ENCODE data around the gene DDIT4. TPM values are rescaled to one million over a fixed set of nuclear protein-coding genes. Genes with fewer than 3 reads are reported as not detected.
"Not testable (repeated sequence)": the region's sequence is repeated elsewhere in the genome, so short reads cannot be mapped to it uniquely, and the experiment has no call there.

DDIT4 gene
- total RNA-seq, 4 donors from 2014 or later, result 64.5 to 356 (median 150) TPM

DNA sequence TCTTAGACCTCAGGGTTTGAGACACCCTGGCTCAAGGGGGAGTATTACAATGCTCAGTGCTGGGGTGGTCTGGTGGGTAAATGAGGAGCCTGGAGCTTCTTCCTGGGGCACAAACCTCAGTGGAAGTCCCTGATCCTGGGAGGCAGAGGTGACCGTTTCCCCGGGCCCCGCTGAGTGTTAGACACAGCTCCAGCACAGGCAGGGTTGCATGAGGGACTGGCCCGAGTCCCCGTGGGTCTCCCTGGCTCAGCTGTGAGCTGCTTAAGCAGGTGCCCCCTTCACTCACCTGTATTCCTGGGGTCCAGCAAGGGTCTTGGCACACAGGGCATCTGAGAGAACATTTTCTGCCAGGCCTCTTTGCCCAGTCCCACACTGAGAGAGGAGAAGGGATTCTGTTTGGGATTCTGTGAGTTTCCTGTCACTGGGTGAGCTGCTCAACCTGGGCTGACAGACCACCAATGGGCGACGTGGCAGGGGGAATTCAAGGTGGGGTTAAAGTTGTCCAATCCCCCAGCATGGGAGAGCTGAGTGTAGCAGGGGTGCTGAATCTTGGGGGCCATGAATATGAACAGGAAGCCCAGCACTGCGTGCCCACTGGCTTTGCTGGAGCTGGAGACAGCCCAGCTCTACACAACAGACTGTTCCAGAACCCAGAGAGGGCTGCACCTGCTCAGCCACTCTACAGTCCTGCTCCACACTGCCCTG is 29.9 kb downstream of the DDIT4 start:
- TF ChIP-seq POLR2A (IDR thresholded peaks at IDR 0.05) (no peak), POLR2AphosphoS5 (IDR thresholded peaks at IDR 0.05) (no peak), EP300 (IDR thresholded peaks at IDR 0.05; ENCODE audit: low read depth) (no peak)
- TF ChIP-seq, protein P1, sequence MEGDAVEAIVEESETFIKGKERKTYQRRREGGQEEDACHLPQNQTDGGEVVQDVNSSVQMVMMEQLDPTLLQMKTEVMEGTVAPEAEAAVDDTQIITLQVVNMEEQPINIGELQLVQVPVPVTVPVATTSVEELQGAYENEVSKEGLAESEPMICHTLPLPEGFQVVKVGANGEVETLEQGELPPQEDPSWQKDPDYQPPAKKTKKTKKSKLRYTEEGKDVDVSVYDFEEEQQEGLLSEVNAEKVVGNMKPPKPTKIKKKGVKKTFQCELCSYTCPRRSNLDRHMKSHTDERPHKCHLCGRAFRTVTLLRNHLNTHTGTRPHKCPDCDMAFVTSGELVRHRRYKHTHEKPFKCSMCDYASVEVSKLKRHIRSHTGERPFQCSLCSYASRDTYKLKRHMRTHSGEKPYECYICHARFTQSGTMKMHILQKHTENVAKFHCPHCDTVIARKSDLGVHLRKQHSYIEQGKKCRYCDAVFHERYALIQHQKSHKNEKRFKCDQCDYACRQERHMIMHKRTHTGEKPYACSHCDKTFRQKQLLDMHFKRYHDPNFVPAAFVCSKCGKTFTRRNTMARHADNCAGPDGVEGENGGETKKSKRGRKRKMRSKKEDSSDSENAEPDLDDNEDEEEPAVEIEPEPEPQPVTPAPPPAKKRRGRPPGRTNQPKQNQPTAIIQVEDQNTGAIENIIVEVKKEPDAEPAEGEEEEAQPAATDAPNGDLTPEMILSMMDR (IDR thresholded peaks at IDR 0.05), result no peak
- peaks cover 0 to 9% (median 8%) of the 10 kb centered on the region in 4 donors for H3K4me1 ChIP-seq
- no peak for DNase-seq
- no peaks in the 10 kb centered on the region for H3K27me3 ChIP-seq
- intact Hi-C loops (cut with DNase I; ENCODE audit: low total_unique reads), result no loop called here
- no peak overlapping the region for H3K27ac ChIP-seq
- H3K4me3 ChIP-seq, result no peak overlapping the region
- no peaks in the 10 kb centered on the region for H3K9me3 ChIP-seq
- H3K36me3 ChIP-seq, result no peaks in the 10 kb centered on the region
- in situ Hi-C loops (cut with MboI; ENCODE audit: low pct_ligation_motif_present in 1 of 4, low pct_unique_long_range_greater_than_20kb in 1 of 4, low sequenced_read_pairs in 3 of 4), result no loop called here
- 88% methylated on average over 8 of the region's 8 CpGs; no CpG with 5 or more reads in 1 of the 2 donors for WGBS, 2 donors (ENCODE audit: low coverage in 1 of 2)

DNA sequence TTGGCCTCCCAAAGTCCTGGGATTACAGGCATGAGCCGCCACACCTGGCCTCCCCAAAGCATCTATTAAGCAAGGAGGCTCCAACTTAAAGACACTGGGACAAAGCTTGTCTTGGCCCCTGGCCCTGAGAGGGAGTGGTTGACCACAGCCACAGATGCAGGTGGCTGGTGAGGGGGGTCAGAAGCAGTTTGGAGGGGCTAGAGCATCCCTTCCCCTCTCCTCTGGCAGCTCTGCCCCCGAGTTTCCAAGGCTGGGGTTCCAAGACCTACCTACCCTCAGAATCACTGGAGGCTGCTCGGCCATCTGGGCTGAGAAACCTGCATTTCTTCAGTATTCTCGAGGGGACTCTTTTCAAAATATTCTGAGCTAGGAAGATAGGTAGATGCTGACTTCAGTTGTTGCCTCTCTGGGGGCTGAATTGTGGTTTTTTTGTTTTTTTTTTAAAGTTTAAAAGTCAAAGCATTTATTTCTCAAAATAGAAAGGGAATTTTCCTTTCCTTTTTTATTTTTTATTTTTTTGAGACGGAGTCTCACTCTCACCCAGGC is 32.6 kb downstream of the DDIT4 start:
- in situ Hi-C loops (cut with MboI; ENCODE audit: low pct_ligation_motif_present in 1 of 4, low pct_unique_long_range_greater_than_20kb in 1 of 4, low sequenced_read_pairs in 3 of 4) (no loop called here), intact Hi-C loops (cut with DNase I; ENCODE audit: low total_unique reads) (no loop called here)
- Histone ChIP-seq H3K9me3 (no peaks in the 10 kb centered on the region), H3K27me3 (no peaks in the 10 kb centered on the region), H3K4me3 (no peak overlapping the region), H3K27ac (no peak overlapping the region), H3K36me3 (no peaks in the 10 kb centered on the region), H3K4me1 (peaks cover 14 to 35% (median 29%) of the 10 kb centered on the region in 4 donors)
- no peak for DNase-seq
- WGBS, 2 donors (ENCODE audit: low coverage in 1 of 2), result 50 to 85% methylated on average over 2 to 4 of the region's 5 CpGs
- TF ChIP-seq, protein P1 (IDR thresholded peaks at IDR 0.05), result no peak
- TF ChIP-seq EP300 (IDR thresholded peaks at IDR 0.05; ENCODE audit: low read depth), result no peak

DNA sequence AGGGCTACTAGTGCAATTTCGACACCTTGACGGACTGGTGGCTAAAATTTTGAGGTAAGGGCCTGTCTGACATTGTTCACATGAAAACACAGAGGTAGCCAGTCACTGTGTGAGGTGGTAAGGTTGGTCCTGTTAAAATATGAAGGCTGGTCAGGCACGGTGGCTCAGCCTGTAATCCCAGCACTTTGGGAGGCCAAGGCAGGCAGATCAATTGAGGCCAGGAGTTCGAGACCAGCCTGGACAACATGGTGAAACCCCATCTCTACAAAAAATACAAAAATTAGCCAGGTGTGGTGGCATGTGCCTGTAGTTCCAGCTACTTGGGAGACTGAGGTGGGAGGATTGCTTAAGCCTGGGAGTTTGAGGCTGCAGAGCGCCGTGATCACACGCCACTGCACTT is 34.0 kb downstream of the DDIT4 start:
- DNase-seq; H3K4me3 ChIP-seq; H3K27me3 ChIP-seq; H3K9me3 ChIP-seq; intact Hi-C loops (cut with DNase I; ENCODE audit: low total_unique reads); in situ Hi-C loops (cut with MboI; ENCODE audit: low pct_ligation_motif_present in 1 of 4, low pct_unique_long_range_greater_than_20kb in 1 of 4, low sequenced_read_pairs in 3 of 4); H3K36me3 ChIP-seq: not testable (repeated sequence)
- Histone ChIP-seq H3K4me1 (peaks cover 14 to 35% (median 29%) of the 10 kb centered on the region in 4 donors), H3K27ac (peak overlapping the region; percentile 76 to 85 (median 83))
- 90 to 95% methylated on average over 2 to 7 of the region's 7 CpGs for WGBS, 2 donors (ENCODE audit: low coverage in 1 of 2)

DNA sequence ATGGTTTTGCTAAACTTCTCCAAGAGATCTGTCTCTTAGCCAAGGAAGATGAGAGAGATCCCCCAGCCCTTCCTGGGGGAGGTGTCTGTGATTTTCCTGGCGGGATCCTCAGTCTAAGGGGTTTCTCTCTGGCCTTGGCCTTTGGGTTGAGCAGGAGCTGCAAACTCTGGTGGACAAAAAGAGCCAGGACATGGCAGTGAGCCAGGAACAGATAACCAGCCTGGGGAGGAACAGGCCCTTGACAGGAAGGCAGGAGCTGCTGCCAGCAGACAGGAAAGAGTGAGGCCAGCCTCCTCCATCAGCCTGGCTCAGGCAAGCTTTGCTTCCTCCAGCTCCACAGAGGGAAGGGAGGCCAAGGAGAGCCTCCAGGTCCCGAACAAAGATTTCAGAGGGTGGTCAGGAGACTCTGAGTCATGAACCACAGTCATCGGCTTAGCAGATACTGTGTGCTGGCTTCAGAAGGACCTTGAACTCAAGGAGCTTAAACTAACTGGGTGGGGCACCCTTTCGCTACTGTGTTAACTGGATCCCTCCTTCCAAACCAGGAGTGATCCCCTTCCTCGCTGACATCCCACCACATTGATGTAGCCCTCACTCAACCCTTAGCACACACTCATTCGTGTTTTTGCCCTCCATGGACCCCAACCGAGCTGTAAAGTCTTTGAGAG is 34.7 kb downstream of the DDIT4 start:
- peak; percentile 63 for DNase-seq
- 62% methylated on average over 7 of the region's 7 CpGs; no CpG with 5 or more reads in 1 of the 2 donors for WGBS, 2 donors (ENCODE audit: low coverage in 1 of 2)

More for the DNA sequence above, 34.7 kb downstream of the DDIT4 start:
- in situ Hi-C loops (cut with MboI; ENCODE audit: low pct_ligation_motif_present in 1 of 4, low pct_unique_long_range_greater_than_20kb in 1 of 4, low sequenced_read_pairs in 3 of 4), result no loop called here
- H3K4me3 ChIP-seq, result no peak overlapping the region
- intact Hi-C loops (cut with DNase I; ENCODE audit: low total_unique reads), result no loop called here
- peaks cover 14 to 35% (median 29%) of the 10 kb centered on the region in 4 donors for H3K4me1 ChIP-seq
- H3K27ac ChIP-seq, result peak overlapping the region; percentile 76 to 85 (median 83)
- H3K36me3 ChIP-seq, result no peaks in the 10 kb centered on the region
- peak; percentile 30 for TF ChIP-seq POLR2A (IDR thresholded peaks at IDR 0.05)
- TF ChIP-seq POLR2AphosphoS5 (IDR thresholded peaks at IDR 0.05), result peak; percentile 37 to 63 (median 63)
- TF ChIP-seq, protein P1 (IDR thresholded peaks at IDR 0.05), result peak in 1 of 5 experiments; percentile 40
- TF ChIP-seq EP300 (IDR thresholded peaks at IDR 0.05; ENCODE audit: low read depth), result peak; percentile 49
- H3K27me3 ChIP-seq, result no peaks in the 10 kb centered on the region
- no peaks in the 10 kb centered on the region for H3K9me3 ChIP-seq
